Measurements from ENCODE around the gene MASP1. TPM values are rescaled to one million over a fixed set of nuclear protein-coding genes. Genes with fewer than 3 reads are reported as not detected.

The MASP1 gene
- total and polyA plus RNA-seq, 2 of the 4 experiments (the other 2 are of a cell fraction): 13.1 to 16.2 TPM

DNA sequence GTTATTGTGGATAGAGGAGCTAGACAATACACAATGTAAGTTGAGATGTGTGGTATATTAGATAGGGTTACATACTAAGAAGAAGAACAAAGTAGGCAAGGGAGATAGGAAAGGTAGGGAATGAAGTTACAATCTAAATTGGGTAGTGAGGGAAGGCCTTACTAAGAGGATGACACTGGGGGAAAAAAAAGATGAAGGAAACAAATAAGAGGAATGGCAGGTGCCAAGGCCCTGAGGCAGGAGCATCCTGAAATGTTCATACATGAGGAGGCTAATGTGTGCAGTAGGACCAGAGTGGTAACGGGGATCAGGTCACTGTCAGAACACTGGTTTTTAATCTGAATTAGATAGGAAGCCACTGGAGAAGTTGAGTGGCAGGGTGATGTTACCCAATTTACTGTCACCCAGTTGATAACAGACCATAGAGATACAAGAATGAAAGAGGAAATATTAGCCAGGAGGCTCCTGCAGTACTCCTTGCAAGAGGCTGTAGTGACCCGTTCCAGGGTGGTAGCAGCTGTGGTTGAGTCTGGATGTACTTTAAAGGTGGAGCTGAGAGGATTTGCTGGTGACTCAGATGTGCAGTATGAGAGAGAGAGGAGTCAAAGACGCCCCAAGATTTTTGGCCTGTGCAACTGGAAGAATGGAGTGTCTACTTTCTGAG is 79.9 kb downstream of the MASP1 start:
- no CpG with 5 or more reads among the region's 3 CpGs for WGBS, 2 experiments (ENCODE audit: extremely low coverage in 2 of 2, insufficient read length in 1 of 2)
- H3K9ac ChIP-seq (ENCODE audit: low read depth, low read length): no peak overlapping the region
- no peak overlapping the region for H3K4me2 ChIP-seq (ENCODE audit: low read depth, low read length)
- H3K18ac ChIP-seq (ENCODE audit: low read depth, low read length): no peak overlapping the region
- H3K27me3 ChIP-seq (ENCODE audit: control insufficient read depth, insufficient read depth, low read length): no peaks in the 10 kb centered on the region; the same call in 1 of the 2 replicates
- TF ChIP-seq BHLHE40 (IDR thresholded peaks at IDR 0.05; ENCODE audit: low read depth, low read length) (no peak), SMC3 (IDR thresholded peaks at IDR 0.05; ENCODE audit: low read depth, low read length) (no peak), CHD1 (IDR thresholded peaks at IDR 0.05; ENCODE audit: low read depth, low read length) (no peak), FOS (IDR thresholded peaks at IDR 0.05; ENCODE audit: low read depth, low read length) (no peak), RAD21 (IDR thresholded peaks at IDR 0.05; ENCODE audit: low read length) (no peak), MAZ (IDR thresholded peaks at IDR 0.05; ENCODE audit: borderline replicate concordance, low read depth, low read length) (no peak), POLR2A (IDR thresholded peaks at IDR 0.05; ENCODE audit: low read depth, low read length) (no peak), NFE2L2 (IDR thresholded peaks at IDR 0.05; ENCODE audit: low read depth, low read length) (no peak), MXI1 (IDR thresholded peaks at IDR 0.05; ENCODE audit: borderline replicate concordance, low read depth, low read length) (no peak), RFX5 (IDR thresholded peaks at IDR 0.05; ENCODE audit: low read depth, low read length) (no peak), MAFK (IDR thresholded peaks at IDR 0.05; ENCODE audit: low read depth, low read length) (no peak), RCOR1 (IDR thresholded peaks at IDR 0.05; ENCODE audit: insufficient replicate concordance, low read length) (no peak)
- TF ChIP-seq, protein P1, sequence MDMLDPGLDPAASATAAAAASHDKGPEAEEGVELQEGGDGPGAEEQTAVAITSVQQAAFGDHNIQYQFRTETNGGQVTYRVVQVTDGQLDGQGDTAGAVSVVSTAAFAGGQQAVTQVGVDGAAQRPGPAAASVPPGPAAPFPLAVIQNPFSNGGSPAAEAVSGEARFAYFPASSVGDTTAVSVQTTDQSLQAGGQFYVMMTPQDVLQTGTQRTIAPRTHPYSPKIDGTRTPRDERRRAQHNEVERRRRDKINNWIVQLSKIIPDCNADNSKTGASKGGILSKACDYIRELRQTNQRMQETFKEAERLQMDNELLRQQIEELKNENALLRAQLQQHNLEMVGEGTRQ (IDR thresholded peaks at IDR 0.05; ENCODE audit: low read depth, low read length): no peak
- TF ChIP-seq, protein P2, sequence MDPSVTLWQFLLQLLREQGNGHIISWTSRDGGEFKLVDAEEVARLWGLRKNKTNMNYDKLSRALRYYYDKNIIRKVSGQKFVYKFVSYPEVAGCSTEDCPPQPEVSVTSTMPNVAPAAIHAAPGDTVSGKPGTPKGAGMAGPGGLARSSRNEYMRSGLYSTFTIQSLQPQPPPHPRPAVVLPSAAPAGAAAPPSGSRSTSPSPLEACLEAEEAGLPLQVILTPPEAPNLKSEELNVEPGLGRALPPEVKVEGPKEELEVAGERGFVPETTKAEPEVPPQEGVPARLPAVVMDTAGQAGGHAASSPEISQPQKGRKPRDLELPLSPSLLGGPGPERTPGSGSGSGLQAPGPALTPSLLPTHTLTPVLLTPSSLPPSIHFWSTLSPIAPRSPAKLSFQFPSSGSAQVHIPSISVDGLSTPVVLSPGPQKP (IDR thresholded peaks at IDR 0.05; ENCODE audit: borderline replicate concordance, low read depth, low read length): no peak
- H3K79me1 ChIP-seq (ENCODE audit: low read depth in 1 of 2, low read length in 2 of 2): no peaks in the 10 kb centered on the region
- H2BK5ac ChIP-seq (ENCODE audit: low read depth, low read length, poor library complexity, severe bottlenecking): no peak overlapping the region
- H3K27ac ChIP-seq (ENCODE audit: insufficient read depth, low read length): no peak overlapping the region
- intact Hi-C loops (cut with micrococcal nuclease): no loop called here
- no peak overlapping the region for H2BK120ac ChIP-seq (ENCODE audit: low read depth, low read length)
- no peak overlapping the region for H2AK5ac ChIP-seq (ENCODE audit: low read depth, low read length)
- H4K5ac ChIP-seq (ENCODE audit: low read depth, low read length): no peak overlapping the region
- no peak overlapping the region for H3K14ac ChIP-seq (replicated peaks; ENCODE audit: low read depth, low read length)
- H3K4ac ChIP-seq (ENCODE audit: low read depth, low read length): no peak overlapping the region
- H3K56ac ChIP-seq (ENCODE audit: extremely low read depth, insufficient read depth, low read length): no peak overlapping the region
- H3K9me1 ChIP-seq (ENCODE audit: insufficient read depth, low read length): no peaks in the 10 kb centered on the region
- peaks cover 2% of the 10 kb centered on the region; the same call in 1 of the 2 replicates for H3K9me3 ChIP-seq (ENCODE audit: control insufficient read depth, insufficient read depth, low read length)
- no peak for ATAC-seq (ENCODE audit: low read depth)
- H3K23ac ChIP-seq (ENCODE audit: low read depth, low read length): no peak overlapping the region
- no TSS peak for BruUV-seq (replicated peaks)
- H4K91ac ChIP-seq (ENCODE audit: insufficient read depth, low read depth, low read length): no peak overlapping the region
- no peak overlapping the region for H4K8ac ChIP-seq (ENCODE audit: low read depth in 2 of 2, low read length in 2 of 2)
- no peaks in the 10 kb centered on the region for H3K36me3 ChIP-seq (ENCODE audit: control insufficient read depth, insufficient read depth, low read length)
- no peaks in the 10 kb centered on the region for H4K20me1 ChIP-seq (ENCODE audit: insufficient read depth, low read length)
- H3K4me3 ChIP-seq (ENCODE audit: insufficient read depth, low read depth, low read length): no peak overlapping the region
- dilution Hi-C loops (cut with HindIII; ENCODE audit: low sequenced_read_pairs, unreplicated experiment): loop anchor here (25.0 kb wide), 1 partner anchor 476 kb away; no protein-coding TSS in a partner anchor
- in situ Hi-C loops (cut with MboI; ENCODE audit: low sequenced_read_pairs): no loop called here
- H2AFZ ChIP-seq (replicated peaks; ENCODE audit: low read length, poor library complexity): no peak overlapping the region
- no peak overlapping the region for H2BK15ac ChIP-seq (ENCODE audit: low read depth, low read length)
- DNase-seq: peak; percentile 38
- H2AK9ac ChIP-seq (replicated peaks; ENCODE audit: low read depth, low read length, poor library complexity): no peak overlapping the region
- CTCF ChIA-PET: interaction anchor here (0.6 kb wide), 3 partner anchors 266 to 1817 kb away, joined by 3 to 5 read pairs (median 4); no protein-coding TSS in a partner anchor
- no peak overlapping the region for H2BK20ac ChIP-seq (ENCODE audit: low read depth, low read length)
- POLR2A ChIA-PET (ENCODE audit: unreplicated experiment): no interaction called here
- peaks cover 8% of the 10 kb centered on the region for H3K4me1 ChIP-seq (ENCODE audit: control insufficient read depth, insufficient read depth, low read length)

Data from IMR-90 (cell line).